ENCODE data around the gene TSLP. TPM values are rescaled to one million over a fixed set of nuclear protein-coding genes. Genes with fewer than 3 reads are reported as not detected.

Gene TSLP
- total RNA-seq, 2 experiments from 2014 or later, result not detected

DNA sequence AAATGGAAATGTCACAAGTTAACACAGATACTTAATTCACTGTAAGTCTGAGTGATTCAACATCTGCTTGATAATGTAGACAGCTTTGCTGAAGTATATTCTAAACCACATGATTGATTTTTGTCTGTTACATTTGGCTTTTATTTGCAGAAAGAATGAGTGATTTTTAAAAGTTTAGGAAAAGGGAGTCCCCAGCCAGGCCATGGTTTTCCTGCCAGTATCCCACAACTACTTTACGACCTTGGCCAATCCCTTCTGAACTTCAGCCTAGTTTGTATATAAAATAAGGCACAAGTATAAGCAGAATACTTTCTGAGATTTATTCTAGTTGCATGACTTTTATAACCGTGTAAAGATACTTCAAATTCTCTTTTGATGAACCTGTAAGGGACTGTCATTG lies 47.7 kb downstream of the TSLP start:
- POLR2A ChIA-PET, result interaction anchor here (0.6 to 1.0 kb wide), 2 partner anchors 17 to 811 kb away, joined by 3 read pairs; no protein-coding TSS in a partner anchor
- Histone ChIP-seq H3K4me3 (ENCODE audit: low read depth, low read length, poor library complexity, severe bottlenecking) (no peak overlapping the region), H3K27ac (ENCODE audit: low read depth, low read length, poor library complexity, severe bottlenecking) (no peak overlapping the region), H3K4me1 (ENCODE audit: insufficient read depth, low read length, poor library complexity, severe bottlenecking) (no peaks in the 10 kb centered on the region), H2AFZ (ENCODE audit: low read length) (no peak overlapping the region), H3K36me3 (ENCODE audit: insufficient read depth, low read length) (peaks cover 99% of the 10 kb centered on the region), H3K4me2 (ENCODE audit: low read length) (no peak overlapping the region), H4K20me1 (ENCODE audit: insufficient read depth, low read length) (peaks cover 6% of the 10 kb centered on the region; the same call in 1 of the 2 replicates), H3K9me2 (ENCODE audit: insufficient read depth, low read length) (no peaks in the 10 kb centered on the region), H3K9me3 (ENCODE audit: low read length) (no peaks in the 10 kb centered on the region), H3K79me2 (ENCODE audit: insufficient read depth, low read depth, low read length) (peaks cover 12% of the 10 kb centered on the region; the same call in 1 of the 2 replicates)
- intact Hi-C loops (cut with micrococcal nuclease; ENCODE audit: unreplicated experiment), result loop anchor here (10.0 kb wide), 1 partner anchor 364 kb away; no protein-coding TSS in a partner anchor
- DNase-seq (ENCODE audit: low spot score), result no peak
- TF ChIP-seq, protein P1, sequence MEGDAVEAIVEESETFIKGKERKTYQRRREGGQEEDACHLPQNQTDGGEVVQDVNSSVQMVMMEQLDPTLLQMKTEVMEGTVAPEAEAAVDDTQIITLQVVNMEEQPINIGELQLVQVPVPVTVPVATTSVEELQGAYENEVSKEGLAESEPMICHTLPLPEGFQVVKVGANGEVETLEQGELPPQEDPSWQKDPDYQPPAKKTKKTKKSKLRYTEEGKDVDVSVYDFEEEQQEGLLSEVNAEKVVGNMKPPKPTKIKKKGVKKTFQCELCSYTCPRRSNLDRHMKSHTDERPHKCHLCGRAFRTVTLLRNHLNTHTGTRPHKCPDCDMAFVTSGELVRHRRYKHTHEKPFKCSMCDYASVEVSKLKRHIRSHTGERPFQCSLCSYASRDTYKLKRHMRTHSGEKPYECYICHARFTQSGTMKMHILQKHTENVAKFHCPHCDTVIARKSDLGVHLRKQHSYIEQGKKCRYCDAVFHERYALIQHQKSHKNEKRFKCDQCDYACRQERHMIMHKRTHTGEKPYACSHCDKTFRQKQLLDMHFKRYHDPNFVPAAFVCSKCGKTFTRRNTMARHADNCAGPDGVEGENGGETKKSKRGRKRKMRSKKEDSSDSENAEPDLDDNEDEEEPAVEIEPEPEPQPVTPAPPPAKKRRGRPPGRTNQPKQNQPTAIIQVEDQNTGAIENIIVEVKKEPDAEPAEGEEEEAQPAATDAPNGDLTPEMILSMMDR (conservative IDR thresholded peaks at IDR 0.05; ENCODE audit: low read length), result no peak
- no peak for TF ChIP-seq EZH2phosphoT487 (IDR thresholded peaks at IDR 0.05; ENCODE audit: borderline replicate concordance, low read depth, low read length)
- BruUV-seq (replicated peaks), result no TSS peak
- CTCF ChIA-PET (ENCODE audit: unreplicated experiment), result no interaction called here

DNA sequence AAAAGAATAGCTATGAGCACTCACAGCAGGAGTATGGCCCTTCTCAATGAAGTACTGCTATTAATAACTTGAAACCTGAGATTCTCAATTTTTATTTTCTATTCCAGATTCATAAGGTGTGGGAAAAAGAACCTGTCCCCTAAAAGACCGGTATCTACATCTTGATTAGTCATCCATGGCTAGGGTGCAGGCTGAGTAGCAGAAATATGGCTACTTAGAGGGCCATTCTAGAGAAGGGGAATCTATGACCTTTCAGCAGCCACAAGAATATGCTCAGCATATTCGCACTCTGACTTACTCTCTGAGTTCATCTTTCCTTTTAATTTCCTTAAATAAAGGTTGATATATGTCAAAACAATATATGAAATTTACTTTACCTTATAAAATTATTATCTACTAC lies 48.3 kb downstream of the TSLP start:
- CTCF ChIA-PET (ENCODE audit: unreplicated experiment), result no interaction called here
- intact Hi-C loops (cut with micrococcal nuclease; ENCODE audit: unreplicated experiment), result loop anchor here (10.0 kb wide), 1 partner anchor 365 kb away; no protein-coding TSS in a partner anchor
- peaks cover 99% of the 10 kb centered on the region for H3K36me3 ChIP-seq (ENCODE audit: insufficient read depth, low read length)

DNA sequence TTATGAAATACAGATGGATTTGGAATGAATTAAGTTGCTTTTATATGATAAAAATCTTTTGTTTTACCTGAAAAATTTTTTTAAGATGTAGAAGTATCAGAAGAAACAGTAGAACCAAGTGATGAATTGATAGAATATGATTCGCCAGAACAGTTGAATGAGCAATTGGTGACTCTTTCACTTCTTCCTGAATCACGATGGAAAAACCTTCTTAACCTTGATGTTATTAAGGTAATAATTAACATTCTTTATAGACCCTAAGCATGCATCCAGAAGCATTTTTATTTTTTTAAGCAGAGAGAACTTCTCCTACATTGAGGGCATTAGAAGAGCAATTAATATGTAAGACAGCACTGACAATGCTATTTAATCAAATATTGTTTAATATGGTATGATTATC lies 49.4 kb downstream of the TSLP start:
- Histone ChIP-seq H3K4me1 (ENCODE audit: insufficient read depth, low read length, poor library complexity, severe bottlenecking) (no peaks in the 10 kb centered on the region), H2AFZ (ENCODE audit: low read length) (no peak overlapping the region), H3K9me2 (ENCODE audit: insufficient read depth, low read length) (no peaks in the 10 kb centered on the region), H3K27ac (ENCODE audit: low read depth, low read length, poor library complexity, severe bottlenecking) (no peak overlapping the region), H3K36me3 (ENCODE audit: insufficient read depth, low read length) (peaks cover 99% of the 10 kb centered on the region), H3K79me2 (ENCODE audit: insufficient read depth, low read depth, low read length) (peaks cover 5% of the 10 kb centered on the region; the same call in 1 of the 2 replicates), H3K9me3 (ENCODE audit: low read length) (no peaks in the 10 kb centered on the region), H4K20me1 (ENCODE audit: insufficient read depth, low read length) (peaks cover 6% of the 10 kb centered on the region; the same call in 1 of the 2 replicates), H3K4me2 (ENCODE audit: low read length) (no peak overlapping the region), H3K4me3 (ENCODE audit: low read depth, low read length, poor library complexity, severe bottlenecking) (no peak overlapping the region)
- POLR2A ChIA-PET, result interaction anchor here (0.5 kb wide), 1 partner anchor 622 kb away, joined by 3 read pairs; no protein-coding TSS in a partner anchor
- intact Hi-C loops (cut with micrococcal nuclease; ENCODE audit: unreplicated experiment), result no loop called here
- no peak for DNase-seq (ENCODE audit: low spot score)
- CTCF ChIA-PET (ENCODE audit: unreplicated experiment), result no interaction called here
- no TSS peak for BruUV-seq (replicated peaks)
- TF ChIP-seq, protein P1 (conservative IDR thresholded peaks at IDR 0.05; ENCODE audit: low read length), result no peak
- TF ChIP-seq EZH2phosphoT487 (IDR thresholded peaks at IDR 0.05; ENCODE audit: borderline replicate concordance, low read depth, low read length), result no peak

More for the DNA sequence above, 48.3 kb downstream of the TSLP start:
- no peak for TF ChIP-seq EZH2phosphoT487 (IDR thresholded peaks at IDR 0.05; ENCODE audit: borderline replicate concordance, low read depth, low read length)
- TF ChIP-seq, protein P1 (conservative IDR thresholded peaks at IDR 0.05; ENCODE audit: low read length), result no peak
- POLR2A ChIA-PET, result no interaction called here
- H2AFZ ChIP-seq (ENCODE audit: low read length), result no peak overlapping the region
- no peaks in the 10 kb centered on the region for H3K4me1 ChIP-seq (ENCODE audit: insufficient read depth, low read length, poor library complexity, severe bottlenecking)
- H4K20me1 ChIP-seq (ENCODE audit: insufficient read depth, low read length), result peaks cover 6% of the 10 kb centered on the region; the same call in 1 of the 2 replicates
- H3K9me3 ChIP-seq (ENCODE audit: low read length), result no peaks in the 10 kb centered on the region
- H3K9me2 ChIP-seq (ENCODE audit: insufficient read depth, low read length), result no peaks in the 10 kb centered on the region
- H3K4me3 ChIP-seq (ENCODE audit: low read depth, low read length, poor library complexity, severe bottlenecking), result no peak overlapping the region
- H3K4me2 ChIP-seq (ENCODE audit: low read length), result no peak overlapping the region
- no peak for DNase-seq (ENCODE audit: low spot score)
- H3K79me2 ChIP-seq (ENCODE audit: insufficient read depth, low read depth, low read length), result peaks cover 12% of the 10 kb centered on the region; the same call in 1 of the 2 replicates
- H3K27ac ChIP-seq (ENCODE audit: low read depth, low read length, poor library complexity, severe bottlenecking), result no peak overlapping the region
- no TSS peak for BruUV-seq (replicated peaks)

All from OCI-LY7 (cell line).